ENCODE measurements around the gene MOB3C. TPM values are rescaled to one million over a fixed set of nuclear protein-coding genes. Genes with fewer than 3 reads are reported as not detected.

MOB3C gene
- total and polyA plus RNA-seq, 2 of the 4 experiments (the other 2 are of a cell fraction) = 7.3 to 9.0 TPM

DNA sequence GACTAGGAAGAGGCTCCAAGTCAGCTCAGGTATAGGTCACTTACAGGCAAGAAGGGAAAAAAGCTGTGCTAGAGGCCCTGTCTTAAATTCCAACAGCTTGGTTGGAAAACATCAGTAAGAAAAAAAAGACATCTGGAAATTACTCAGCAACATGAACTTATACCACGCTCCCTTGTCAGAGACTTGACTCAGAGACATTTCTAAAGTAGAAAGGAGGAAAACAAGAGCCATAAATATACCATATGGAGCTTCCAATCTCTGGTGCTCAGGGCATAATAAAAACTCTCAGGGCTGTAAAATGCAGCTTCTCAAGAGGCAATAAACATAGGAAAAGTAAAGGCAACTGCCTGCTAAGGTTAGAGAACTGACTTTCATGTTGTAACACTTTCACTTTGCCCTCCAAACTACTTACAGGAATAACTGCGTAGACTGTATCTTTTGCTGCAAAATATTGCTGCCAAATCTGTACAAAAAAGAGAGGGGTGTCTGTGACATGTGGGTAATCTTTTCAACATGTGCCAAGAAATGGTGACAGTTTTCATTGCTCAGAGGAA is 36.9 kb upstream of the MOB3C start:
- dilution Hi-C loops (cut with HindIII; ENCODE audit: low sequenced_read_pairs, unreplicated experiment) = no loop called here
- CTCF ChIA-PET = no interaction called here
- H3K9me3 ChIP-seq (ENCODE audit: control insufficient read depth, insufficient read depth, low read length) = 0 out of 2 replicates have a peak, but pooled peaks cover 2% of the 10 kb centered on the region

More for the DNA sequence above, 36.9 kb upstream of the MOB3C start:
- no peaks in the 10 kb centered on the region for H3K79me1 ChIP-seq (ENCODE audit: low read depth in 1 of 2, low read length in 2 of 2)
- no peak overlapping the region for H2BK120ac ChIP-seq (ENCODE audit: low read depth, low read length)
- H3K9ac ChIP-seq (ENCODE audit: low read depth, low read length) = no peak overlapping the region; the same call in 1 of the 2 replicates
- H3K27me3 ChIP-seq (ENCODE audit: control insufficient read depth, insufficient read depth, low read length) = no peaks in the 10 kb centered on the region
- no peak overlapping the region for H2AK5ac ChIP-seq (ENCODE audit: low read depth, low read length)
- POLR2A ChIA-PET (ENCODE audit: unreplicated experiment) = no interaction called here
- ATAC-seq (ENCODE audit: low read depth) (peak; percentile 87), DNase-seq (peak; percentile 69)
- H3K27ac ChIP-seq (ENCODE audit: insufficient read depth, low read length) = no peak overlapping the region
- H3K18ac ChIP-seq (ENCODE audit: low read depth, low read length) = peak overlapping the region; percentile 1; the same call in 1 of the 2 replicates
- in situ Hi-C loops (cut with MboI; ENCODE audit: low sequenced_read_pairs) = no loop called here
- peaks cover 21% of the 10 kb centered on the region; the same call in 1 of the 2 replicates for H3K36me3 ChIP-seq (ENCODE audit: control insufficient read depth, insufficient read depth, low read length)
- no peak overlapping the region for H3K4ac ChIP-seq (ENCODE audit: low read depth, low read length)
- H4K5ac ChIP-seq (ENCODE audit: low read depth, low read length) = peak overlapping the region; percentile 48; the same call in 1 of the 2 replicates
- H3K4me3 ChIP-seq (ENCODE audit: insufficient read depth, low read depth, low read length) = peak overlapping the region; percentile 17; the same call in 1 of the 2 replicates
- WGBS, 2 experiments (ENCODE audit: extremely low coverage in 2 of 2, insufficient read length in 1 of 2) = no CpG with 5 or more reads among the region's 2 CpGs
- no peak overlapping the region for H2BK15ac ChIP-seq (ENCODE audit: low read depth, low read length)
- H2AK9ac ChIP-seq (replicated peaks; ENCODE audit: low read depth, low read length, poor library complexity) = no peak overlapping the region
- 0 out of 2 replicates have a peak overlapping the region, but pooled peaks have one; percentile 39 for H3K56ac ChIP-seq (ENCODE audit: extremely low read depth, insufficient read depth, low read length)
- H4K91ac ChIP-seq (ENCODE audit: insufficient read depth, low read depth, low read length) = no peak overlapping the region
- H3K4me2 ChIP-seq (ENCODE audit: low read depth, low read length) = peak overlapping the region; percentile 62
- H4K8ac ChIP-seq (ENCODE audit: low read depth in 2 of 2, low read length in 2 of 2) = no peak overlapping the region
- H2BK20ac ChIP-seq (ENCODE audit: low read depth, low read length) = no peak overlapping the region
- no peaks in the 10 kb centered on the region for H4K20me1 ChIP-seq (ENCODE audit: insufficient read depth, low read length)
- H3K14ac ChIP-seq (replicated peaks; ENCODE audit: low read depth, low read length) = no peak overlapping the region
- H3K4me1 ChIP-seq (ENCODE audit: control insufficient read depth, insufficient read depth, low read length) = peaks cover 3% of the 10 kb centered on the region; the same call in 1 of the 2 replicates
- no TSS peak for BruUV-seq (replicated peaks)
- intact Hi-C loops (cut with micrococcal nuclease) = no loop called here
- no peak overlapping the region for H2AFZ ChIP-seq (replicated peaks; ENCODE audit: low read length, poor library complexity)
- TF ChIP-seq FOS (IDR thresholded peaks at IDR 0.05; ENCODE audit: low read depth, low read length) = no peak
- TF ChIP-seq, protein P1, sequence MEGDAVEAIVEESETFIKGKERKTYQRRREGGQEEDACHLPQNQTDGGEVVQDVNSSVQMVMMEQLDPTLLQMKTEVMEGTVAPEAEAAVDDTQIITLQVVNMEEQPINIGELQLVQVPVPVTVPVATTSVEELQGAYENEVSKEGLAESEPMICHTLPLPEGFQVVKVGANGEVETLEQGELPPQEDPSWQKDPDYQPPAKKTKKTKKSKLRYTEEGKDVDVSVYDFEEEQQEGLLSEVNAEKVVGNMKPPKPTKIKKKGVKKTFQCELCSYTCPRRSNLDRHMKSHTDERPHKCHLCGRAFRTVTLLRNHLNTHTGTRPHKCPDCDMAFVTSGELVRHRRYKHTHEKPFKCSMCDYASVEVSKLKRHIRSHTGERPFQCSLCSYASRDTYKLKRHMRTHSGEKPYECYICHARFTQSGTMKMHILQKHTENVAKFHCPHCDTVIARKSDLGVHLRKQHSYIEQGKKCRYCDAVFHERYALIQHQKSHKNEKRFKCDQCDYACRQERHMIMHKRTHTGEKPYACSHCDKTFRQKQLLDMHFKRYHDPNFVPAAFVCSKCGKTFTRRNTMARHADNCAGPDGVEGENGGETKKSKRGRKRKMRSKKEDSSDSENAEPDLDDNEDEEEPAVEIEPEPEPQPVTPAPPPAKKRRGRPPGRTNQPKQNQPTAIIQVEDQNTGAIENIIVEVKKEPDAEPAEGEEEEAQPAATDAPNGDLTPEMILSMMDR (conservative IDR thresholded peaks at IDR 0.05; ENCODE audit: low read depth, low read length) = no peak
- TF ChIP-seq, protein P2, sequence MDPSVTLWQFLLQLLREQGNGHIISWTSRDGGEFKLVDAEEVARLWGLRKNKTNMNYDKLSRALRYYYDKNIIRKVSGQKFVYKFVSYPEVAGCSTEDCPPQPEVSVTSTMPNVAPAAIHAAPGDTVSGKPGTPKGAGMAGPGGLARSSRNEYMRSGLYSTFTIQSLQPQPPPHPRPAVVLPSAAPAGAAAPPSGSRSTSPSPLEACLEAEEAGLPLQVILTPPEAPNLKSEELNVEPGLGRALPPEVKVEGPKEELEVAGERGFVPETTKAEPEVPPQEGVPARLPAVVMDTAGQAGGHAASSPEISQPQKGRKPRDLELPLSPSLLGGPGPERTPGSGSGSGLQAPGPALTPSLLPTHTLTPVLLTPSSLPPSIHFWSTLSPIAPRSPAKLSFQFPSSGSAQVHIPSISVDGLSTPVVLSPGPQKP (IDR thresholded peaks at IDR 0.05; ENCODE audit: borderline replicate concordance, low read depth, low read length) = no peak
- peak overlapping the region; percentile 56; the same call in 1 of the 2 replicates for H3K23ac ChIP-seq (ENCODE audit: low read depth, low read length)
- H3K9me1 ChIP-seq (ENCODE audit: insufficient read depth, low read length) = no peaks in the 10 kb centered on the region
- peak overlapping the region; percentile 67 for H2BK5ac ChIP-seq (ENCODE audit: low read depth, low read length, poor library complexity, severe bottlenecking)

All from IMR-90 (cell line).